Cerebellar cortex (tissue), 1 donor: ENCODE data around the gene E2F1.
A peak's percentile ranks its signal among the peaks of the same experiment; 100 is the strongest.

Experiments used
- DNase-seq: peaks from one replicate; pipeline ENCODE4 v3.0.0-alpha.2; 2015; ENCODE audit warnings: low spot score

The E2F1 gene

GRCh38 chr20:33672426-33673113, 13.6 kb downstream of the E2F1 start:
- DNase-seq: no peak

DNA sequence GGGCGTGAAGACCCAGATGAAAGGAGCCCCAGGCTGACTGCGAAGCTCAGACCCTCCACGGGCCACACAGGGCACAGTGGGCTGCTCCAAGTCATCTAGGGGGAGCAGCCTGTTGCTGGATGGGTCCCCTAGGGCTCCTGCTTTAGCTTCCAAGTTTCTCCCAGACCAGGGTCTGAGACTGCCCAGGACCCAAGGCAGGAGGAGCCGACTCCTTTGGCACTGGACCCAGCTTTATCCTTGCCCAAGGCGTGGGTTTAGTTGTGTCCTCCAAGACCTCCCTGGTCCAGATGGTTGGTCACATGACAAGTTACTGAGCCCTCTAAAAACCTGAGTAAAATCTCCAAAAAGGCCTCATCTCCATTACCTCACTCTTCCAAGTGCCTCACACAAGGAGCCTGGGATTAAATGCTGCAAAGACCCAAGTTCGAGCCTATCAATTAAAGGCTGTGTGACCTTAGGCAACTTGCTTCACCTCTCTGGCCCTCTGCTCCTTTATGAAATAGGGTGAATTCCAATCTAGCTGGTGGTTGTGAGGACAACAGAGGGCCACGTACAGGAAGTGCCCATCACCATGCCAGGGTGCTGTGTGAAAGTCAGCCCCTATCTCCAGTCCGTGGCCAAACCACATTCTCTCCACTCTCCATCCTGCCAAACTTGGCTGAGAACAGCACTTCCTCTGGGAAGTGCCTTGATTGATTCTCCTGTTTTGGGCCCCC, 14.5 kb downstream of the E2F1 start:
- DNase-seq: no peak

- DNase-seq: no peak
These were observed 15.3 kb downstream of the E2F1 start for GRCh38 chr20:33670715-33671499.

DNA sequence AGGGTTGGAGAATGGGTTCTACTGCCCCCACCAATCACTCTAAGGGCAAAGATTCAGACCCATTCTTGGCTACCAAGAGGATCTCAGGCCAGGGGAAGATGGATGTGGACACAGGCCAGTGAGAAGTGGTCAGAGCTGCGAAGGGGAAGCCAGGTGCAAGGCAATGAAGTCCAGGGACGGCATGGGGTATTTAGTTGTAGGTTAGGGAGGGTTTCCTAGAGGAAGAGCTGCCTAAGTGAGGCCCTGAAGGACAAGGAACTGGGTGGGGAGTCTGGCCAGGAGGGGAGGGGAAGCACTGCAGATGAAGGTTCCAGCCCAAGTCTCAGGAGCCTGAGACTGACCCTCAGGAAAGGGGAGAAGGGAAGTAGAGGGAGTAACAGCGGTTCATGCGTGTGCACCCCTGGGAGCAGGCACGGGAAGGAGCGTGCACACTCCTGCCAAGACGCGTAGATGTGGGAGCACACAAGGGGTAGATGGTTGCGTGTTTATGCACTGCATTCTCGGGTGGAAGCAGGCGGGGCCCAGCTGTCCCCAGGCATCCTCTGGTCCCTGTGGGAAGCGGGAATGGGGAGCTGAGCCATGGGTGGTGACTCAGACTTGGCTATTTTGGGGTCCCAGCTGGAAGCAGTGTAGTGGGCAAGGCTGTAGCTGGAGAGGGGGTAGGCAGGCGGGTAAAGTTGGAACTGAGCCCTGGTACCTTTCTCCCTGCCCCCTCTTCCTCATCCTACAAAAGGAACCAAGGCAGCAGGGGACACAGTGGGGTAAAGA, 16.1 kb downstream of the E2F1 start:
- DNase-seq: no peak

- no peak for DNase-seq
These were observed 17.0 kb downstream of the E2F1 start for GRCh38 chr20:33669224-33669623.

DNA sequence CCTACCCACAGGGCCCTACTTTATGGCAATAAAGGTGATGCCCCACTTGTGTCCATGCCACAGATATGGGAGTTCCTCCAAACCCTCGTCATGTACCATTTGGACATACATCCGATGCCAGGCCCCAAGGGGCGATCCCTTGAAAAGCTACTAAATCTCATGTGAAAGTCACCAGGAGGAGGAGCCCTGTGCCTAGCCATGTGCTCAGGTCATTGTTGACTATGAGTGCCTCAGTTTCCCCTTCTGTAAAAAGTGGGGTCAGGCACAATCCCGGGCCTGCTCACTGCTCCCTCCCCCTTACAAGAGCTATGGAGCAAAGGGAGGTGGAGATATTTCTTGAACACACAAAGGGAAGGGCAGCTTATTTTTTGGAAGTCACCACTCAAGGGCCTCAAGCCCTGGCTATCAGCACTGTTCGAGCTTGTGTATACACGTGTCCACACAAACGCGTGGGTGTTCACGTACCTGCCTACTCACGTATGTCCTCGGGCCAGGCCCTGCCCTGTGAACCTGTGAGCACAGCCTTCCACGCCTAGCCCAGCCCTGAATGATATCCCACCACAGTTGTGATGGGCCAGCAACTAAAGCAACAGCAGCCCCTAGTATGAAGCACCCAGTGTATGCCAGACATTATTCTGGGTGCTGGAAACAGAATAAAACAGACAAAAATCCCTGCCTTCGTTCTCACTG, 17.6 kb downstream of the E2F1 start:
- DNase-seq: no peak

GRCh38 chr20:33667676-33668465, 18.3 kb downstream of the E2F1 start:
- peak; percentile 63 for DNase-seq

DNA sequence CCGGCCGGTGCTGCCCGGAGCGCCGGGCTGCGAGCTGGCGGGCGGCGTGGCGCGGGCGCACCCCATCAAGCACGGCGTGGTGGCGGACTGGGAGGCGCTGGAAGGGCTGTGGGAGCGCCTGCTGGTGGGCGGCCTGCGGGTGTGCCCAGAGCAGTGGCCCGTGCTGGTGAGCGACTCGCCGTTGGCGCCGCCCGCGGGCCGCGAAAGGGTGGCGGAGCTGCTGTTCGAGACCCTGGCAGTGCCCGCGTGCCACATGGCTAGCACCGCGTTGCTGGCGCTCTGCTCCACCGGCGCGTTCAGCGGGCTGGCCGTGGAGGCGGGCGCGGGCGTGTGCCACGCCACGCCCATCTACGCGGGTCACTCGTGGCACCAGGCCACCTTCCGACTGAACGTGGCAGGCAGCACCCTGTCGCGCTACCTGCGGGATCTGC, 18.9 kb downstream of the E2F1 start:
- DNase-seq: no peak

- peak; percentile 73 for DNase-seq
These were observed 19.6 kb downstream of the E2F1 start, which contains the start of gene ACTL10 for GRCh38 chr20:33666293-33667244. Gene ACTL10, plus strand, starts transcription at chr20:33666943. Its CDS starts 555 bp downstream, at chr20:33667498.

GRCh38 chr20:33664762-33665144, 21.4 kb downstream of the E2F1 start:
- peak; percentile 45 for DNase-seq

DNA sequence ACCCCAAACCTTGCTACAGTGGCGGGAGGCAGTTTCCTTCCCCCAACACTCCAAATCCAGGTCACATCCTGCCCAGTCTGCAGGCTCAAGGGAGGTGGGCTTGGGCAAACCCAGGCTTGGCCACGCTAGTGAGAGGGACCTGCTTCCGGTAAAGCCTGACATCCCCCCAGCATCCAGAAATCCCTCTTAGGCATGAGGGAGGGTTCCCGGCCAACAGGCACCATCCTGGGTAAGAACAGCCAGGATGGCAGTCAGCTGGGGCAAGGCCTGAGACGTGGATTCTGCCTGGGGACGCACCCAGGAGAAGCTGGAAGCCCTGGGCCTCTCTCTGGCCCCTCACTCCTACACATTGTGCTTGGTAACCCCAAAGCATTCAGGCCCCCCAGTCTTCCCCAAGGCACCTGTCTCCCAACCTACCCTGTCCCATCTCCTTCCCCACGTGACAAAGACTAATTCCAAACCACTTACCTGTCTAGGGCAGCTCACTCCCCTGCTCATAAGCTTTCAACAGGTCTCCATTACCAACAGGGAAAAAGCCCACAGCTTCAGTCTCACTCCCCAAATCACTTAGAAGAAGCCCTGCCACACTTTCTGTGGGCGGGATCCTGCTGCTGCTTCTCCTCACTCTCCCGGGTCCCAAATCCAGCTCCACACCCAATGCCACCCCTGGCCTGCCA, 22.0 kb downstream of the E2F1 start:
- no peak for DNase-seq

DNA sequence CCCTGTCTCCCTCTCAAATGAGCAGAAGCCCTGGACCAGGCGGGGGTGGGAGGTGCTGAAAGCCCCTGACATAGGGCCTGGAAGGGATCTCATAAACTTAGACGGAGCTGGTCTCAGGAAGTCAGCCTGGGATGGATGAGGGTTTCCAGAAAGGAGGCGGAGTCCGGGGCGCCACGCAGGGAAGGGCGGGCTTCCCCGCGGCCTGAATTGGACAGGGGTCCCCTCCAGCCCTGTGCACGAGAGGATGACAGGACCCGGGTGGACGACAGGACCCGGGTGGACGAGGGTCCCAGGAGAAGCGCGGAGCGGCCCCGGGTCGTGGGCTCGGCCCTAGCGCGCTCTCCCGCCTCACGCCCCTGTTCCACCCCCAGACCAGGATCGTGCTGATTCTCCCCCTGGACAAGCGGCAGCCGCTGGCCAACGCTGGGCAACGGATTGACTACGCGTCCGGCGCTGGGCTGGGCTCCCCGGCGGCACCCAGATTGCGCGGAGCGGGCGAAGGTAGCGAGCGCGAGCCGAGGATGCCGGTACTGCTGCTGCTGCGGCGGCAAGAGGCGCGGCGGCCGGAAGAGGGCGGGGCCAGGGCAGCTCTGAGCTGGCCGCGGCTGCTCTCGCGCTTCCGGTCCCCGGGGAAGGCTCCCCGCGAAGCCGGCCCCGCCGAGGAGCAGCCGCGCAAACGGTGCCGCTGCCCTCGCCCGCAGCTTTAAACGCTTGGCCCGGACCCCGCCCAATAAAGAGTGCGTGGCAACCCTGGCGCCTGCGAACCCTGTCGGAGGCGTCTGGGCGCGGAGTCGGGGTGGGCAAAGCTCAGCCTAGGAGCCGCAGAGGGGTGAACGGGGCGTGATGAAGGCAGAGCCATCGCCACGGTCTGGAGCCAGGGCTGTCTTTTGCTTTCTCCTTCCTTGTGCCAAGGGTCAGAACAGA, 22.8 kb downstream of the E2F1 start:
- DNase-seq: peak; percentile 58

GRCh38 chr20:33662172-33662571, 24.0 kb downstream of the E2F1 start, which contains the start of gene C20orf144:
Gene C20orf144, plus strand, starts transcription at chr20:33662327. Its CDS starts 19 bp downstream, at chr20:33662346.
- no peak for DNase-seq

DNA sequence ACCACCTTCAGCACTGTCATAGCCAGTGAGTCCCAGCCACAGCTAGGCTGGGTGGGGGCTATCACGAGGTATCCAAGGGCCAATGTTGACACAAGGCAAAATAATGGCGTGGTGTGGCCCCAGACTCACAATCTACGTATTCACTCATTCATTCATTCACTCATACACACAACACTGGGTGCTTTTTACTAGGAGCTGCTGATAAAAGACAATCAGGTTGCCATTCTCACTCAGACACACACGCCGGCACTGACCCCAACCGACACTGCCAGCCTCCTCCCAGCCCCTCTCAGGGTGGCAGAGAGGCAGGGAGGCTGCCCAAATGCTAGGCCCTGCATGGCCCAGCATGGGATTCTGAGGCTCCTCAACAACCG, 25.5 kb downstream of the E2F1 start:
- no peak for DNase-seq

GRCh38 chr20:33660035-33660684, 26.0 kb downstream of the E2F1 start:
- DNase-seq: no peak

GRCh38 chr20:33659341-33660034, 26.7 kb downstream of the E2F1 start:
- DNase-seq: no peak
